Sigmoid colon (tissue), 7 donors: ENCODE measurements around the gene PDE4D. TPM values are rescaled to one million over a fixed set of nuclear protein-coding genes. Genes with fewer than 3 reads are reported as not detected.

ENCODE experiments used
- DNase-seq: peaks from one replicate; pipeline ENCODE4 v3.0.0-alpha.2; 2019
- H3K27ac ChIP-seq, 4 donors: fragments of 200-600 bp; sonication (generic); one replicate each; pipeline ENCODE4 v1.5.1; 2016 to 2019; ENCODE audit warnings: mild to moderate bottlenecking in 1 of 4
- H3K27me3 ChIP-seq, 3 donors: fragments of 200-600 bp; sonication (generic); one replicate each; pipeline ENCODE4 v1.5.1; 2019; ENCODE audit warnings: mild to moderate bottlenecking in 1 of 3
- H3K36me3 ChIP-seq, 4 donors: fragments of 200-600 bp; sonication (generic); one replicate each; pipeline ENCODE4 v1.5.1; 2016 to 2019
- H3K4me1 ChIP-seq, 4 donors: fragments of 200-600 bp; sonication (generic); one replicate each; pipeline ENCODE4 v1.5.1; 2017 to 2019
- H3K4me3 ChIP-seq, 4 donors: fragments of 200-600 bp; sonication (generic); one replicate each; pipeline ENCODE4 v1.5.1; 2017 to 2019; ENCODE audit warnings: mild to moderate bottlenecking in 2 of 4, moderate library complexity in 1 of 4
- H3K9me3 ChIP-seq, 4 donors: fragments of 200-600 bp in 3 of 4; sonication (generic) in 3 of 4; one replicate each; pipeline versions ENCODE4 v1.5.1 to v1.6.1; 2013 to 2019
- EP300 ChIP-seq, 4 donors: sonication (generic); formaldehyde crosslinking; IDR thresholded peaks; one replicate each; pipeline ENCODE4 v1.6.1; 2017; ENCODE audit warnings: antibody characterized with exemption in 4 of 4
- POLR2A ChIP-seq, 2 donors: fragments of 450-650 bp; IDR thresholded peaks; one replicate each; pipeline ENCODE4 v1.6.1; 2016; ENCODE audit warnings: antibody characterized with exemption in 2 of 2, mild to moderate bottlenecking in 2 of 2, moderate library complexity in 2 of 2
- POLR2AphosphoS5 ChIP-seq, 4 donors: sonication (generic); formaldehyde crosslinking; IDR thresholded peaks; one replicate each; pipeline ENCODE4 v1.6.1; 2017; ENCODE audit warnings: antibody characterized with exemption in 4 of 4
- WGBS, 2 donors: extraction: QIAGEN DNeasy Blood & Tissue Kit; methylation state at CpG; one replicate each; pipeline ENCODE4 v1.1.7; 2013; 5-methylcytosine and 5-hydroxymethylcytosine counted together
- intact Hi-C: fragments of 100-400 bp; cut with DNase I; formaldehyde crosslinking; loops from one replicate; pipeline ENCODE4 v1.15.1; 2023
- polyA plus RNA-seq, 3 donors: library from polyadenylated mRNA; stranded (reverse); fragments of 200-250 nt; gene quantifications; one replicate each; pipeline ENCODE4 v1.2.3, GENCODE V29; 2013
- total RNA-seq, 4 donors: library from RNA; depleted of rRNA; stranded (reverse); fragments of >200 nt; gene quantifications; one replicate each; pipeline ENCODE4 v1.1.0, GENCODE V29; 2016
- TF ChIP-seq, protein P1 (sequence below), 4 experiments: fragments of 450-650 bp in 3 of 4; fragments of 200-600 bp in 1 of 4; IDR thresholded peaks; one replicate each; pipeline ENCODE4 v1.5.1; 2016 to 2019; ENCODE audit warnings: antibody characterized with exemption in 4 of 4, mild to moderate bottlenecking in 3 of 4, moderate library complexity in 2 of 4
- donor health status: healthy with polysubstance abuse.
- donor health status: Bipolar disorder and iron deficiency.
- donor health status: healthy.

Gene PDE4D
- total and polyA plus RNA-seq, 7 donors, result 6.0 to 289 (median 169) TPM

DNA sequence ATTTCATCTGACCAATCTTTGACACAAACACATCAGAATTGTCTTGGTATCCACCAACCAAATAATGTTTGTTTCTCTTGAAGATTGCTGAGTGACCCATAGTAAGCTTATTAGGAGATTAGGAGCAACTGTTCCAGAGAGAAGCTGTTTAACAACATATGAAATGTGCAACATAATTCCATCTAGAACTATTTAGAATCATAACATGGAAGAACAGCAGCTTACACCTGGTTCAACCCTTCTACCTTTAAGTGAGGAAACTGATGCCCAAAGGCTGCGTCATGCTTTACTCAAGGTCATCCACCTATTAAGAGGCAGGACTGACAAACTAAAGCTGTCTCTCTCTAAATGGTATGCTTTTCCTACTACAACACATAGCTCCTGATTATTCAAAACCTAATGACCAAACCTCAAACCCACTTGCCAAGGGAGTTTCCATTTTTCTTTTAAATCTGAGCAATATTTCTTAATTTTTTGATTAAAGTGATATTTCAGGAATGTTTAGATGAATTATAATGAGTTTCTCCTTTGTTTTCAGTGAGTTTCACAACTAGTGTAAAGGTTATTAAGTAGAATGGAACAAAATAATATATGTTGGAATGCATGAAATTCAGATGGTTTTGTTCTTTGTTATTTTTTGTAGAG, 764.8 kb downstream of the PDE4D start:
- Histone ChIP-seq H3K4me3 (no peak overlapping the region), H3K36me3 (no peaks in the 10 kb centered on the region), H3K27me3 (no peaks in the 10 kb centered on the region), H3K4me1 (peaks cover 0 to 52% (median 45%) of the 10 kb centered on the region in 4 donors), H3K27ac (peak overlapping the region; percentile 73 to 85 (median 80)), H3K9me3 (no peaks in the 10 kb centered on the region)
- TF ChIP-seq, protein P1, sequence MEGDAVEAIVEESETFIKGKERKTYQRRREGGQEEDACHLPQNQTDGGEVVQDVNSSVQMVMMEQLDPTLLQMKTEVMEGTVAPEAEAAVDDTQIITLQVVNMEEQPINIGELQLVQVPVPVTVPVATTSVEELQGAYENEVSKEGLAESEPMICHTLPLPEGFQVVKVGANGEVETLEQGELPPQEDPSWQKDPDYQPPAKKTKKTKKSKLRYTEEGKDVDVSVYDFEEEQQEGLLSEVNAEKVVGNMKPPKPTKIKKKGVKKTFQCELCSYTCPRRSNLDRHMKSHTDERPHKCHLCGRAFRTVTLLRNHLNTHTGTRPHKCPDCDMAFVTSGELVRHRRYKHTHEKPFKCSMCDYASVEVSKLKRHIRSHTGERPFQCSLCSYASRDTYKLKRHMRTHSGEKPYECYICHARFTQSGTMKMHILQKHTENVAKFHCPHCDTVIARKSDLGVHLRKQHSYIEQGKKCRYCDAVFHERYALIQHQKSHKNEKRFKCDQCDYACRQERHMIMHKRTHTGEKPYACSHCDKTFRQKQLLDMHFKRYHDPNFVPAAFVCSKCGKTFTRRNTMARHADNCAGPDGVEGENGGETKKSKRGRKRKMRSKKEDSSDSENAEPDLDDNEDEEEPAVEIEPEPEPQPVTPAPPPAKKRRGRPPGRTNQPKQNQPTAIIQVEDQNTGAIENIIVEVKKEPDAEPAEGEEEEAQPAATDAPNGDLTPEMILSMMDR (IDR thresholded peaks at IDR 0.05), result no peak
- TF ChIP-seq POLR2AphosphoS5 (IDR thresholded peaks at IDR 0.05) (no peak), EP300 (IDR thresholded peaks at IDR 0.05) (no peak), POLR2A (IDR thresholded peaks at IDR 0.05) (no peak)
- WGBS, 2 donors, result 94% methylated on average over 1 of the region's 1 CpG
- no peak for DNase-seq
- intact Hi-C loops, result loop anchor here (5.0 kb wide), 1 partner anchor 36 kb away; no protein-coding TSS in a partner anchor

DNA sequence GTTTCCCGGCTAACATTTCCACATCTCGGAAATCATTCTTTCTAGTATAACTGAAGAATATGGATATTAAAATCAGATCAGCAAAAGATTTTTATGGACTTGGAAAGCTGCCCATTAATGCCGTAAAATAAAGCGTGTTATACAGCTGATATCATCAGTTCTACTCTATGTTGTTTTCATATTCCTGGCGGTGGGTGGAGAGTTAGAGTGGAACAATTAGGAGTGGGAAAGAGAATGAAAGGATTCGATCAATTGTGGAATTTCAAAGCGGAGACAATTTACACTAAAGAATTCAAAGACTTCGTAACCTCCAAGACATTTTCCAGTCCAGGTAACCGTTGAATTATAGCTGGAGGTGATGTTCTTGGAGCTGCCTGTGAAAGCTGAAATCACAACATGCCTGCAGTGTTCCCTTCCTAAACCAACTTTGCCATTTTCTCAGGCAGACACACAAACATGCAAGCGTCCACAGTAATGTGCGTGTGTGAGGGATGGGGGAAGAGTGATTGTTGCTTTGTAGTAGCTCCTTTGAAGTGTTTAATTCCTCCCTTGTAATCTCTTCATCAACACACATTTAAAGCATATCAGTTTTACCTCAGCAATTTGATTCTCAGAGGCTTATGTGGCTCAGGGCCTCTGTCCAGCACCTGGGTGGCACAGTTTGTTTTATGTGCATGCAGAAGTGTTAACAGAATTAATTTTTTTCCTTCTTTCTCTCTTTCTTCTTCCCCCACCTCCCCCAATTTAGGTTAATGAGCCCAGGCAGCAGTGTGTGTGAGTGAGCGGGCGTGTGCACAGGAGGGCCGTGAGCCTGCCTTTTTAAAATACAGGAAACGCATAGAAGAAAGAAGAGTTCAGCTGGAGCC, 766.6 kb downstream of the PDE4D start:
- Histone ChIP-seq H3K9me3 (no peaks in the 10 kb centered on the region), H3K4me1 (peaks cover 0 to 64% (median 54%) of the 10 kb centered on the region in 4 donors), H3K4me3 (peak overlapping the region in 3 of 4 donors; percentile 27 to 35 (median 32)), H3K27ac (peak overlapping the region; percentile 73 to 85 (median 80)), H3K27me3 (no peaks in the 10 kb centered on the region), H3K36me3 (no peaks in the 10 kb centered on the region)
- TF ChIP-seq POLR2AphosphoS5 (IDR thresholded peaks at IDR 0.05), result peak in 1 of 4 donors; percentile 22
- no peak for TF ChIP-seq POLR2A (IDR thresholded peaks at IDR 0.05)
- TF ChIP-seq, protein P1 (IDR thresholded peaks at IDR 0.05), result no peak
- TF ChIP-seq EP300 (IDR thresholded peaks at IDR 0.05), result no peak
- no peak for DNase-seq
- WGBS, 2 donors, result 51 to 62% methylated on average over 15 of the region's 15 CpGs
- intact Hi-C loops, result loop anchor here (1.0 to 5.0 kb wide), 2 partner anchors 35 to 87 kb away; no protein-coding TSS in a partner anchor

DNA sequence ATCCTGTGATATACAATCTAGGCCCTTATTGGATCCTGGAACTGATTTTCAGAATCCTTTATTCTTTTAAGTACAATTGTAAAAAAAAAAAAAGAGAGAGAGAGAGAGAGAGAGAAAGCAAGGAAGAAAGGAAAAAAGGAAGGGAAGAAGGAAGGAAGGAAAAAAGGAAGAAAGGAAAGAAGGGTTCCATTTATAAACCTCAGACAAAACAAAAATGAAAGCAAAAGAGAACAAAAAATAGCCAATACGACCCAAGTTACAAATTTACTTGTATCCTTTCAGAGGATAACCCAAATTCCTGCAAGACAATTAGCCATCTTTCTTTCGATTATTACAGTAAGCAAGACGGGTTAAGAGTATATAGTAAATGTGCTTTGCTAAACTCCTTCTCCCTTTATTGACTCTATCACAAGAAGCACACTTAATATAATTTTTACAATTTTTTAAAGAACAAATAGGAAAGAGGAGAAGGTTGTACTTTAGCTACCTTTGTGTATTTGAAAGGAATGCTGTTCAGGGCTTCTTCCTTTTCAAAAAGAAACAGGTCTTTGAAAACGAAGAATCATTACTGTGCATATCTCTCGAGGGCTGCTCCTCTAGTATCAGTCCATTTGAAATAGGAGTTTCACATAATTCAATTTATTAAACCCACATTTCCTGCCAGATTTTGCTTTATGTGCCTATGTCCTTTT, 767.4 kb downstream of the PDE4D start:
- H3K36me3 ChIP-seq, result no peaks in the 10 kb centered on the region
- WGBS, 2 donors, result 72 to 77% methylated on average over 5 of the region's 5 CpGs
- TF ChIP-seq POLR2AphosphoS5 (IDR thresholded peaks at IDR 0.05), result no peak
- TF ChIP-seq, protein P1 (IDR thresholded peaks at IDR 0.05), result no peak
- no peak for TF ChIP-seq EP300 (IDR thresholded peaks at IDR 0.05)
- TF ChIP-seq POLR2A (IDR thresholded peaks at IDR 0.05), result no peak
- H3K27me3 ChIP-seq, result no peaks in the 10 kb centered on the region
- H3K27ac ChIP-seq, result peak overlapping the region; percentile 73 to 85 (median 80)
- H3K4me1 ChIP-seq, result peaks cover 0 to 70% (median 57%) of the 10 kb centered on the region in 4 donors
- intact Hi-C loops, result loop anchor here (5.0 kb wide), 1 partner anchor 34 kb away; no protein-coding TSS in a partner anchor
- DNase-seq, result no peak
- H3K4me3 ChIP-seq, result peak overlapping the region in 3 of 4 donors; percentile 27 to 35 (median 32)
- no peaks in the 10 kb centered on the region for H3K9me3 ChIP-seq

DNA sequence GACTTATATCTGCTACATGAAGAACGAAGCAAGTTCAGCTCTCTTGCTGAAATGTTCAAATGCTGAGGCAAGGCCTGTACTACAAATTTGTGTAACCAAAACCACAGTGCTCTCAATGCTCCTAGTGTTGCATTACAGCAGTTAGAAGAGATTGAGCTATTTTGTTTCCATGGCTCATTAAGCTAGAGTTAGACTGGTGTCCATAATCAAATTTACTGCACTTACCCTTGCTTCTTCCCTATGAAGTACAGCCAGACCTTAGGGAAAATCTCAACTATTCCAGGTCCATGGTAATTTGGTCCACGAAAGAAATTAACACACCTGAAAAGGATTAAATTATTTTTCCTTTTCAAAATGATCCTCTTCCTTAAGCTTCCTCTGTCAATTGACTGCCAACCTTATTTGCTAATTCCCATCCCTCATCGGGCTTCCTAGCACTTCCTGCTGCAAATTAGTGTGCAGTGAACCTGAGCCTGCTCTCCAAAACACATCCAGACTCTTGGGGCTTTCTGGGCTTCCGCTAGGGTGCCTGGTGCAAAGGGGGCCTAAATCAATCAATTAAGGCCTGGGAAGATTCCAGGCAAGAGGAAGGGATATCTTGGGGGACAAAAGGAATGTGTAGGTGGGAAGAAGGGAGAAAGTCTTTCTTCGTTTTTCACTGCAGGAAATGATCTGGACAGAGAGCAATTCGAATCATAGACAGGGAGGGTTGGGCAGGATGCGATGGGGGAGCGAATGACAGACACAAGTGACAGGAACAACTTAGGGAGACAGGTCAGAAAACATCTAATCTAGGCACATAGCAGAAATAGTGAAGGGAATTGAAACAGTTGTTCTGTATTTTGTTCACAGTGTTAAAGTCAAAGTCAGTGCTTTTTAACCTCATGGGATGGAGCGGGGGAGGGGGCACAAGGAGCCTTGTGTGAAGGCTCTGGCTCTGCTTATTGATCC, 768.2 kb downstream of the PDE4D start:
- DNase-seq, result no peak
- Histone ChIP-seq H3K9me3 (no peaks in the 10 kb centered on the region), H3K4me1 (peaks cover 0 to 72% (median 59%) of the 10 kb centered on the region in 4 donors), H3K36me3 (no peaks in the 10 kb centered on the region), H3K4me3 (no peak overlapping the region), H3K27me3 (no peaks in the 10 kb centered on the region), H3K27ac (peak overlapping the region; percentile 73 to 85 (median 80))
- intact Hi-C loops, result loop anchor here (5.0 kb wide), 1 partner anchor 33 kb away; no protein-coding TSS in a partner anchor
- TF ChIP-seq EP300 (IDR thresholded peaks at IDR 0.05) (no peak), POLR2AphosphoS5 (IDR thresholded peaks at IDR 0.05) (no peak), POLR2A (IDR thresholded peaks at IDR 0.05) (no peak)
- TF ChIP-seq, protein P1 (IDR thresholded peaks at IDR 0.05), result no peak
- WGBS, 2 donors, result 77 to 82% methylated on average over 9 of the region's 9 CpGs
